ENCODE measurements around the gene CORO1C. TPM values are rescaled to one million over a fixed set of nuclear protein-coding genes. Genes with fewer than 3 reads are reported as not detected.
A peak's percentile ranks its signal among the peaks of the same experiment; 100 is the strongest.
"Not testable (repeated sequence)": the region's sequence is repeated elsewhere in the genome, so short reads cannot be mapped to it uniquely, and the experiment has no call there.

The CORO1C gene
- total RNA-seq, 4 donors from 2014 or later, result 221 to 441 (median 315) TPM

- intact Hi-C loops (cut with DNase I), result no loop called here
These were observed 111.0 kb downstream of the CORO1C start for GRCh38 chr12:108620236-108620879.

GRCh38 chr12:108619369-108620160 lies 111.8 kb downstream of the CORO1C start:
- Histone ChIP-seq H3K36me3 (peaks cover 0 to 5% (median 0%) of the 10 kb centered on the region in 4 donors), H3K4me3 (no peak overlapping the region), H3K9me3 (peaks cover 0 to 4% (median 0%) of the 10 kb centered on the region in 4 donors), H3K27me3 (no peaks in the 10 kb centered on the region), H3K27ac (replicated peaks in 1 of 4) (no peak overlapping the region), H3K4me1 (peaks cover 11 to 22% (median 14%) of the 10 kb centered on the region in 4 donors)
- DNase-seq (ENCODE audit: extremely low spot score), result no peak
- WGBS, result 81% methylated on average over 14 of the region's 14 CpGs
- TF ChIP-seq POLR2AphosphoS5 (IDR thresholded peaks at IDR 0.05) (no peak), POLR2A (IDR thresholded peaks at IDR 0.05; ENCODE audit: low read depth) (no peak), CTCF (IDR thresholded peaks at IDR 0.05) (no peak), EP300 (IDR thresholded peaks at IDR 0.05) (no peak)
- intact Hi-C loops (cut with DNase I), result loop anchor here (5.0 kb wide), 1 partner anchor 333 kb away; no protein-coding TSS in a partner anchor

More at GRCh38 chr12:108620236-108620879, 111.0 kb downstream of the CORO1C start:
- H3K9me3 ChIP-seq, result peaks cover 0 to 4% (median 0%) of the 10 kb centered on the region in 4 donors
- H3K4me3 ChIP-seq, result no peak overlapping the region
- H3K27ac ChIP-seq (replicated peaks in 1 of 4), result no peak overlapping the region
- H3K36me3 ChIP-seq, result peaks cover 0 to 5% (median 0%) of the 10 kb centered on the region in 4 donors
- WGBS, result 97% methylated on average over 10 of the region's 10 CpGs
- H3K4me1 ChIP-seq, result peaks cover 11 to 22% (median 14%) of the 10 kb centered on the region in 4 donors
- H3K27me3 ChIP-seq, result no peaks in the 10 kb centered on the region
- no peak for DNase-seq (ENCODE audit: extremely low spot score)
- TF ChIP-seq POLR2AphosphoS5 (IDR thresholded peaks at IDR 0.05) (no peak), EP300 (IDR thresholded peaks at IDR 0.05) (no peak), CTCF (IDR thresholded peaks at IDR 0.05) (no peak), POLR2A (IDR thresholded peaks at IDR 0.05; ENCODE audit: low read depth) (no peak)

GRCh38 chr12:108618953-108619274 lies 112.4 kb downstream of the CORO1C start:
- H3K27me3 ChIP-seq; H3K4me3 ChIP-seq; H3K27ac ChIP-seq (replicated peaks in 1 of 4); DNase-seq (ENCODE audit: extremely low spot score); H3K36me3 ChIP-seq; H3K9me3 ChIP-seq: not testable (repeated sequence)
- intact Hi-C loops (cut with DNase I), result loop anchor here (1.0 to 5.0 kb wide), 2 partner anchors 56 to 333 kb away; no protein-coding TSS in a partner anchor
- H3K4me1 ChIP-seq, result peaks cover 11 to 22% (median 14%) of the 10 kb centered on the region in 4 donors
- 94% methylated on average over 4 of the region's 4 CpGs for WGBS

- Histone ChIP-seq H3K4me3 (no peak overlapping the region), H3K4me1 (peaks cover 11 to 27% (median 14%) of the 10 kb centered on the region in 4 donors), H3K27me3 (no peaks in the 10 kb centered on the region), H3K36me3 (peaks cover 0 to 2% (median 0%) of the 10 kb centered on the region in 4 donors), H3K9me3 (peaks cover 0 to 4% (median 0%) of the 10 kb centered on the region in 4 donors), H3K27ac (replicated peaks in 1 of 4) (no peak overlapping the region)
- TF ChIP-seq EP300 (IDR thresholded peaks at IDR 0.05) (no peak), POLR2AphosphoS5 (IDR thresholded peaks at IDR 0.05) (peak in 1 of 2 donors; percentile 56), POLR2A (IDR thresholded peaks at IDR 0.05; ENCODE audit: low read depth) (no peak), CTCF (IDR thresholded peaks at IDR 0.05) (peak; percentile 87 to 99 (median 95))
- intact Hi-C loops (cut with DNase I), result loop anchor here (1.0 to 5.0 kb wide), 2 partner anchors 55 to 334 kb away; no protein-coding TSS in a partner anchor
- whole genome bisulfite sequencing, result 13% methylated on average over 16 of the region's 16 CpGs
- no peak for DNase-seq (ENCODE audit: extremely low spot score)
These were observed 113.0 kb downstream of the CORO1C start for GRCh38 chr12:108618079-108618952.
